Epithelial cell of esophagus (primary cell): ENCODE measurements around the gene MIS18A.

Experiments used
- DNase-seq: peaks from one replicate; pipeline ENCODE4 v3.0.0; 2010; ENCODE audit warnings: low read depth
- H3K4me3 ChIP-seq: 2 replicates; pipeline ENCODE4 v1.5.1; 2011; ENCODE audit warnings: mild to moderate bottlenecking, low read length, control low read depth
- CTCF ChIP-seq: IDR thresholded peaks from 2 replicates; pipeline ENCODE4 v1.5.1; 2011; ENCODE audit warnings: low read depth, mild to moderate bottlenecking, low read length, control low read depth, inconsistent platforms; ENCODE audit not compliant: insufficient read depth; ENCODE audit errors: missing control alignments

The MIS18A gene

GRCh38 chr21:32237021-32237420 lies 41.8 kb downstream of the MIS18A start:
- no peak for TF ChIP-seq CTCF
- no peak for DNase-seq
- H3K4me3 ChIP-seq = no peak overlapping the region

- no peak for DNase-seq
- no peak for TF ChIP-seq CTCF
- no peak overlapping the region for H3K4me3 ChIP-seq
These were observed 45.0 kb downstream of the MIS18A start for GRCh38 chr21:32233722-32234301.

- no peak for DNase-seq
- no peak overlapping the region for H3K4me3 ChIP-seq
- TF ChIP-seq CTCF = no peak
These were observed 45.7 kb downstream of the MIS18A start for GRCh38 chr21:32233055-32233546.

GRCh38 chr21:32226444-32226843 lies 52.4 kb downstream of the MIS18A start:
- H3K4me3 ChIP-seq = no peak overlapping the region
- no peak for DNase-seq
- TF ChIP-seq CTCF = no peak
